Measurements from ENCODE around the gene ACSS1. TPM values are rescaled to one million over a fixed set of nuclear protein-coding genes. Genes with fewer than 3 reads are reported as not detected.

Gene ACSS1
- total and polyA plus RNA-seq, 2 of the 8 experiments (the other 6 are each of a cell fraction or from before 2014, with no cell fraction given), result 2.6 to 3.4 TPM

- FAIRE-seq, result no peak
- no peak for TF ChIP-seq EZH2 (IDR thresholded peaks at IDR 0.05; ENCODE audit: low read depth, low read length, severe bottlenecking)
- no peak for TF ChIP-seq GABPA (IDR thresholded peaks at IDR 0.05; ENCODE audit: borderline replicate concordance, insufficient read depth, low read length)
- TF ChIP-seq CBX8 (IDR thresholded peaks at IDR 0.05; ENCODE audit: borderline replicate concordance, low read depth, low read length), result no peak
- TF ChIP-seq PHF8 (conservative IDR thresholded peaks at IDR 0.05; ENCODE audit: low read depth, low read length), result no peak
- no peak for TF ChIP-seq ATF3 (IDR thresholded peaks at IDR 0.05; ENCODE audit: insufficient read depth, low read depth, low read length)
- no peak for TF ChIP-seq EP300 (IDR thresholded peaks at IDR 0.05; ENCODE audit: borderline replicate concordance in 1 of 2, low read depth in 2 of 2, low read length in 2 of 2)
- no peak for TF ChIP-seq YY1 (IDR thresholded peaks at IDR 0.05; ENCODE audit: low read depth, low read length)
- TF ChIP-seq TAF7 (optimal IDR thresholded peaks at IDR 0.05; ENCODE audit: borderline replicate concordance, low read depth, low read length), result no peak
Measured at GRCh38 chr20:24985802-24986201, 72.1 kb downstream of the ACSS1 start.

More at GRCh38 chr20:24985802-24986201, 72.1 kb downstream of the ACSS1 start:
- Histone ChIP-seq H3K18ac (ENCODE audit: extremely low read depth, low read length) (no peak overlapping the region), H4K20me1 (replicated peaks in 1 of 2; ENCODE audit: control insufficient read depth in 1 of 2, insufficient read depth in 2 of 2, low read length in 2 of 2) (peaks cover 0 to 2% of the 10 kb centered on the region in 2 experiments), H4K91ac (replicated peaks; ENCODE audit: insufficient read length, low read length) (no peak overlapping the region), H3K4me2 (ENCODE audit: insufficient read depth in 1 of 2, low read depth in 2 of 2, low read length in 2 of 2) (no peak overlapping the region), H3K4me3 (ENCODE audit: extremely low read depth in 1 of 4, insufficient read depth in 2 of 4, low read depth in 3 of 4, low read length in 4 of 4) (no peak overlapping the region), H3K4ac (replicated peaks; ENCODE audit: insufficient read length, low read depth, low read length) (no peak overlapping the region), H3K9me3 (ENCODE audit: insufficient read depth in 2 of 2, low read depth in 1 of 2, low read length in 1 of 2) (peaks cover 0 to under 1% of the 10 kb centered on the region in 2 experiments; a peak in 1 of 4 replicates), H4K8ac (ENCODE audit: extremely low read depth, insufficient read depth, low read length) (no peak overlapping the region), H3K23me2 (ENCODE audit: low read depth, low read length) (no peaks in the 10 kb centered on the region), H2BK12ac (ENCODE audit: low read depth, low read length) (no peak overlapping the region), H3K79me2 (ENCODE audit: control insufficient read depth in 1 of 2, insufficient read depth in 2 of 2, low read length in 2 of 2) (peaks cover 4 to 66% of the 10 kb centered on the region in 2 experiments), H4K5ac (ENCODE audit: insufficient read length, low read depth, low read length) (no peak overlapping the region), H3K36me3 (ENCODE audit: control insufficient read depth in 2 of 4, insufficient read depth in 4 of 4, low read length in 3 of 4) (peaks cover 0 to 11% (median 5%) of the 10 kb centered on the region in 4 experiments; a peak in 5 of 8 replicates), H2AK5ac (ENCODE audit: low read depth, low read length) (no peak overlapping the region), H3K9ac (replicated peaks in 1 of 4; ENCODE audit: extremely low read depth in 1 of 4, low read depth in 3 of 4, low read length in 3 of 4) (no peak overlapping the region), H3K4me1 (replicated peaks in 1 of 4; ENCODE audit: control insufficient read depth in 3 of 4, insufficient read depth in 4 of 4, low read length in 3 of 4) (no peaks in the 10 kb centered on the region), H2BK15ac (ENCODE audit: low read length) (no peak overlapping the region), H3K27ac (ENCODE audit: low read depth, low read length) (no peak overlapping the region), H2BK20ac (ENCODE audit: low read length) (no peak overlapping the region), H3K56ac (replicated peaks; ENCODE audit: insufficient read length, low read depth, low read length) (no peak overlapping the region), H2AFZ (ENCODE audit: low read length) (no peak overlapping the region), H3K79me1 (ENCODE audit: low read depth, low read length) (peaks cover 10% of the 10 kb centered on the region), H2BK5ac (ENCODE audit: low read depth, low read length) (no peak overlapping the region), H3K23ac (ENCODE audit: insufficient read length) (no peak overlapping the region), H2BK120ac (replicated peaks; ENCODE audit: low read depth, low read length) (no peak overlapping the region), H3K27me3 (replicated peaks in 1 of 4; ENCODE audit: control insufficient read depth in 3 of 4, extremely low read depth in 1 of 4, insufficient read depth in 3 of 4, low read length in 3 of 4) (no peaks in the 10 kb centered on the region), H3K14ac (ENCODE audit: insufficient read length) (no peak overlapping the region)
- whole genome bisulfite sequencing, 2 experiments (ENCODE audit: extremely low coverage in 1 of 2, insufficient coverage in 1 of 2, insufficient read length in 1 of 2, insufficient replicate concordance in 2 of 2, low coverage in 1 of 2, low lambda C conversion rate in 2 of 2, missing lambda C conversion rate in 1 of 2), result 83% methylated on average over 6 of the region's 6 CpGs; no CpG with 5 or more reads in 1 of the 2 experiments
- DNase-seq (ENCODE audit: low read depth in 1 of 2, low spot score in 2 of 2), result no peak
- POLR2A ChIA-PET (ENCODE audit: partially characterized antibody), result no interaction called here
- CTCF ChIA-PET (ENCODE audit: partially characterized antibody), result interaction anchor here (1.1 to 1.6 kb wide), 3 partner anchors 9 to 201 kb away, joined by 3 to 5 read pairs (median 4); no protein-coding TSS in a partner anchor
